Neural progenitor cell (in vitro differentiated cells): ENCODE data around the gene PRKCE. TPM values are rescaled to one million over a fixed set of nuclear protein-coding genes. Genes with fewer than 3 reads are reported as not detected.

Experiments used
- DNase-seq: peaks from one replicate; pipeline ENCODE4 v3.0.0-alpha.2; 2016; ENCODE audit warnings: low spot score
- H2AFZ ChIP-seq: fragments of 200-600 bp; sonication (generic); replicated peaks from 2 replicates; pipeline ENCODE4 v1.6.1; 2016; ENCODE audit warnings: antibody characterized with exemption
- H3F3A ChIP-seq: fragments of 200-600 bp; sonication (generic); 2 replicates; pipeline ENCODE4 v1.6.1; 2016; ENCODE audit warnings: antibody characterized with exemption, low read depth
- H3K27ac ChIP-seq: fragments of 200-600 bp; sonication (generic); 2 replicates; pipeline ENCODE4 v1.5.1; 2016; ENCODE audit warnings: mild to moderate bottlenecking
- H3K27me3 ChIP-seq: fragments of 200-600 bp; sonication (generic); 2 replicates; pipeline ENCODE4 v1.6.1; 2016; ENCODE audit warnings: mild to moderate bottlenecking, moderate library complexity
- H3K36me3 ChIP-seq: fragments of 200-600 bp; sonication (generic); 2 replicates; pipeline ENCODE4 v1.5.1; 2016
- H3K4me1 ChIP-seq: fragments of 200-600 bp; sonication (generic); 2 replicates; pipeline ENCODE4 v1.6.1; 2016; ENCODE audit warnings: mixed run types
- H3K4me2 ChIP-seq: fragments of 200-600 bp; sonication (generic); 2 replicates; pipeline ENCODE4 v1.6.1; 2016
- H3K4me3 ChIP-seq: fragments of 200-600 bp; sonication (generic); 2 replicates; pipeline ENCODE4 v1.5.1; 2016
- H3K79me2 ChIP-seq: fragments of 200-600 bp; sonication (generic); 2 replicates; pipeline ENCODE4 v1.6.1; 2016; ENCODE audit warnings: low read depth
- H3K9ac ChIP-seq: fragments of 200-600 bp; sonication (generic); 2 replicates; pipeline ENCODE4 v1.6.1; 2016
- H3K9me3 ChIP-seq: fragments of 200-600 bp; sonication (generic); 2 replicates; pipeline ENCODE4 v1.5.1; 2016; ENCODE audit warnings: low read depth
- H4K20me1 ChIP-seq: fragments of 200-600 bp; sonication (generic); 2 replicates; pipeline ENCODE4 v1.6.1; 2016; ENCODE audit warnings: low read depth
- H3K27ac Mint-ChIP-seq: 3 replicates; pipeline ENCODE4 v1.8.0; 2021; ENCODE audit warnings: mixed read lengths
- H3K27me3 Mint-ChIP-seq: 2 replicates; pipeline ENCODE4 v1.8.0; 2022; ENCODE audit warnings: low read depth, mild to moderate bottlenecking, inconsistent platforms, moderate library complexity, mixed read lengths; ENCODE audit not compliant: insufficient read depth
- H3K36me3 Mint-ChIP-seq: 3 replicates; pipeline ENCODE4 v1.8.0; 2021; ENCODE audit warnings: mixed read lengths
- H3K4me1 Mint-ChIP-seq: 3 replicates; pipeline ENCODE4 v1.8.0; 2021; ENCODE audit warnings: mixed read lengths
- H3K4me3 Mint-ChIP-seq: 3 replicates; pipeline ENCODE4 v1.8.0; 2021; ENCODE audit warnings: mild to moderate bottlenecking, moderate library complexity, mixed read lengths
- H3K9me3 Mint-ChIP-seq: 3 replicates; pipeline ENCODE4 v1.8.0; 2020; ENCODE audit warnings: mixed read lengths
- CTCF ChIP-seq: fragments of 200-600 bp; sonication (generic); IDR thresholded peaks from 2 replicates; pipeline ENCODE4 v1.5.1; 2017; ENCODE audit warnings: antibody characterized with exemption, mild to moderate bottlenecking
- EZH2 ChIP-seq: fragments of 200-600 bp; sonication (generic); IDR thresholded peaks from 2 replicates; pipeline ENCODE4 v1.6.1; 2017; ENCODE audit warnings: antibody characterized with exemption, mild to moderate bottlenecking, moderate library complexity
- EZH2phosphoT487 ChIP-seq: fragments of 200-600 bp; sonication (generic); IDR thresholded peaks from 2 replicates; pipeline ENCODE4 v1.6.1; 2017; ENCODE audit warnings: antibody characterized with exemption
- total RNA-seq: library from RNA; depleted of rRNA; stranded (reverse); fragments of >200 nt; gene quantifications from 2 replicates; pipeline ENCODE4 v1.2.3, GENCODE V29; 2015; ENCODE audit warnings: low replicate concordance

PRKCE gene
- total RNA-seq, 1 donor from 2014 or later, result 4.1 TPM

GRCh38 chr2:45904946-45905631 lies 253.6 kb downstream of the PRKCE start:
- Mint-ChIP-seq H3K4me3 (no peak overlapping the region), H3K9me3 (no peaks in the 10 kb centered on the region), H3K4me1 (peaks cover 52% of the 10 kb centered on the region), H3K36me3 (no peaks in the 10 kb centered on the region), H3K27ac (peak overlapping the region; percentile 94), H3K27me3 (peaks cover 5% of the 10 kb centered on the region)
- H3K9ac ChIP-seq, result no peak overlapping the region
- no peak for TF ChIP-seq EZH2phosphoT487
- TF ChIP-seq EZH2, result no peak
- TF ChIP-seq CTCF, result no peak
- DNase-seq, result no peak
- H3F3A ChIP-seq, result no peaks in the 10 kb centered on the region
- no peaks in the 10 kb centered on the region for H3K27me3 ChIP-seq
- no peak overlapping the region for H3K27ac ChIP-seq
- no peak overlapping the region for H3K4me2 ChIP-seq
- no peaks in the 10 kb centered on the region for H3K79me2 ChIP-seq
- H4K20me1 ChIP-seq, result no peaks in the 10 kb centered on the region
- no peak overlapping the region for H2AFZ ChIP-seq
- H3K4me1 ChIP-seq, result peaks cover 13% of the 10 kb centered on the region
- H3K36me3 ChIP-seq, result no peaks in the 10 kb centered on the region
- H3K4me3 ChIP-seq, result no peak overlapping the region
- no peaks in the 10 kb centered on the region for H3K9me3 ChIP-seq

GRCh38 chr2:45905632-45905958 lies 254.1 kb downstream of the PRKCE start:
- Mint-ChIP-seq H3K4me3 (no peak overlapping the region), H3K27ac (no peak overlapping the region), H3K27me3 (peaks cover 5% of the 10 kb centered on the region), H3K4me1 (peaks cover 57% of the 10 kb centered on the region), H3K9me3 (no peaks in the 10 kb centered on the region), H3K36me3 (no peaks in the 10 kb centered on the region)
- Histone ChIP-seq H3K79me2 (no peaks in the 10 kb centered on the region), H3K4me3 (no peak overlapping the region), H4K20me1 (no peaks in the 10 kb centered on the region), H3K9ac (no peak overlapping the region), H3K36me3 (no peaks in the 10 kb centered on the region), H3K27ac (no peak overlapping the region), H2AFZ (no peak overlapping the region), H3K4me2 (no peak overlapping the region), H3K9me3 (no peaks in the 10 kb centered on the region), H3K4me1 (peaks cover 13% of the 10 kb centered on the region), H3K27me3 (no peaks in the 10 kb centered on the region), H3F3A (no peaks in the 10 kb centered on the region)
- TF ChIP-seq EZH2 (no peak), EZH2phosphoT487 (no peak), CTCF (no peak)
- DNase-seq, result no peak

GRCh38 chr2:45907592-45907991 lies 256.1 kb downstream of the PRKCE start:
- Histone ChIP-seq H3K9ac (no peak overlapping the region), H4K20me1 (no peaks in the 10 kb centered on the region), H3K36me3 (no peaks in the 10 kb centered on the region), H3K4me1 (peaks cover 13% of the 10 kb centered on the region), H3K27me3 (no peaks in the 10 kb centered on the region), H3K4me3 (no peak overlapping the region), H3K79me2 (no peaks in the 10 kb centered on the region), H3K4me2 (no peak overlapping the region), H3K9me3 (no peaks in the 10 kb centered on the region), H3K27ac (no peak overlapping the region), H2AFZ (no peak overlapping the region), H3F3A (no peaks in the 10 kb centered on the region)
- H3K27ac Mint-ChIP-seq, result no peak overlapping the region
- no peaks in the 10 kb centered on the region for H3K9me3 Mint-ChIP-seq
- peaks cover 2% of the 10 kb centered on the region for H3K27me3 Mint-ChIP-seq
- peaks cover 60% of the 10 kb centered on the region for H3K4me1 Mint-ChIP-seq
- TF ChIP-seq EZH2phosphoT487 (no peak), EZH2 (no peak)
- H3K36me3 Mint-ChIP-seq, result no peaks in the 10 kb centered on the region
- DNase-seq, result no peak
- no peak overlapping the region for H3K4me3 Mint-ChIP-seq

- Histone ChIP-seq H3K27me3 (no peaks in the 10 kb centered on the region), H3K4me2 (no peak overlapping the region), H2AFZ (no peak overlapping the region), H3K9me3 (no peaks in the 10 kb centered on the region), H4K20me1 (no peaks in the 10 kb centered on the region), H3K4me1 (peaks cover 13% of the 10 kb centered on the region), H3K4me3 (no peak overlapping the region), H3K79me2 (no peaks in the 10 kb centered on the region), H3K9ac (no peak overlapping the region), H3F3A (no peaks in the 10 kb centered on the region), H3K36me3 (no peaks in the 10 kb centered on the region), H3K27ac (no peak overlapping the region)
- Mint-ChIP-seq H3K9me3 (no peaks in the 10 kb centered on the region), H3K4me3 (no peak overlapping the region), H3K36me3 (no peaks in the 10 kb centered on the region), H3K4me1 (peaks cover 60% of the 10 kb centered on the region), H3K27ac (no peak overlapping the region), H3K27me3 (peaks cover 2% of the 10 kb centered on the region)
- DNase-seq, result no peak
- TF ChIP-seq CTCF (no peak), EZH2phosphoT487 (no peak), EZH2 (no peak)
These were observed 257.1 kb downstream of the PRKCE start for GRCh38 chr2:45908316-45909170.
